Retina (tissue), 1 donor: ENCODE data around the gene CEP131.

Source experiments
- DNase-seq: peaks from one replicate; pipeline ENCODE4 v3.0.0-alpha.2; 2016

The CEP131 gene

GRCh38 chr17:81221371-81221841 is 1.4 kb downstream of the CEP131 start:
- DNase-seq = no peak

- DNase-seq = no peak
Observed at GRCh38 chr17:81219476-81220180, 3.1 kb downstream of the CEP131 start.

GRCh38 chr17:81218991-81219390 is 3.8 kb downstream of the CEP131 start:
- DNase-seq = no peak

GRCh38 chr17:81218459-81218858 is 4.3 kb downstream of the CEP131 start:
- DNase-seq = no peak

GRCh38 chr17:81217491-81217890 is 5.3 kb downstream of the CEP131 start:
- no peak for DNase-seq

- no peak for DNase-seq
Observed at GRCh38 chr17:81213978-81214377, 8.8 kb downstream of the CEP131 start.

- DNase-seq = no peak
Observed at GRCh38 chr17:81212365-81212764, 10.4 kb downstream of the CEP131 start.

- no peak for DNase-seq
Observed at GRCh38 chr17:81210868-81211267, 11.9 kb downstream of the CEP131 start.

GRCh38 chr17:81210466-81210865 is 12.3 kb downstream of the CEP131 start:
- DNase-seq = no peak

- DNase-seq = no peak
Observed at GRCh38 chr17:81209141-81209540, 13.6 kb downstream of the CEP131 start.

GRCh38 chr17:81208651-81209050 is 14.1 kb downstream of the CEP131 start:
- no peak for DNase-seq

- DNase-seq = no peak
Observed at GRCh38 chr17:81207610-81208581, 14.9 kb downstream of the CEP131 start.

- DNase-seq = no peak
Observed at GRCh38 chr17:81206657-81207056, 16.1 kb downstream of the CEP131 start.

- DNase-seq = no peak
Observed at GRCh38 chr17:81206166-81206565, 16.6 kb downstream of the CEP131 start.

- DNase-seq = no peak
Observed at GRCh38 chr17:81204578-81204977, 18.2 kb downstream of the CEP131 start.

- DNase-seq = no peak
Observed at GRCh38 chr17:81203136-81203535, 19.6 kb downstream of the CEP131 start.

- DNase-seq = no peak
Observed at GRCh38 chr17:81202318-81202717, 20.4 kb downstream of the CEP131 start.

- peak; percentile 42 for DNase-seq
Observed at GRCh38 chr17:81200695-81201580, 21.8 kb downstream of the CEP131 start.

- no peak for DNase-seq
Observed at GRCh38 chr17:81200201-81200600, 22.6 kb downstream of the CEP131 start.

- no peak for DNase-seq
Observed at GRCh38 chr17:81199482-81199830, 23.3 kb downstream of the CEP131 start.

GRCh38 chr17:81198826-81199481 is 23.8 kb downstream of the CEP131 start:
- no peak for DNase-seq

- DNase-seq = no peak
Observed at GRCh38 chr17:81197831-81198490, 24.8 kb downstream of the CEP131 start.
